Measurements from ENCODE around the gene CIITA. TPM values are rescaled to one million over a fixed set of nuclear protein-coding genes. Genes with fewer than 3 reads are reported as not detected.

CIITA gene
- total RNA-seq, 1 donor from 2014 or later = 4.5 TPM

DNA sequence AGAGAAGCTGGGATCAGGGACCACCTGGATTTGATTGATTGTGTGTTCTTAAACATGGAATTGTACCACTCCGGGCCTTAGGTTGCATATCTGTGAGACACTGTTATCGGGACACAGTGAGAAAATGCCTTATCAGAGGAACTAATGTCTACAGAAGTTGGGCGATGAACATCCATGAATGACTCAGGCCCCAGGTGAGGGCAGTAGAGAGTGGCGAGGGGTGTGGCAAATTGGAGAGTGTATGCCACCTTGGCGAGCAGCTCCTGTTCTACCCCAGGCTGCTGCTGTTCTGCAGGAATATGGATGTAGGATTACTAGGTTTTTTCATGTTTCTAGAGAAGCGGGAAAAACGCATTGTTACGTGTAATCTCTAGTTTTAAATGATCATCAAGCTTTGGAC is 106.2 kb downstream of the CIITA start:
- ATAC-seq = no peak

DNA sequence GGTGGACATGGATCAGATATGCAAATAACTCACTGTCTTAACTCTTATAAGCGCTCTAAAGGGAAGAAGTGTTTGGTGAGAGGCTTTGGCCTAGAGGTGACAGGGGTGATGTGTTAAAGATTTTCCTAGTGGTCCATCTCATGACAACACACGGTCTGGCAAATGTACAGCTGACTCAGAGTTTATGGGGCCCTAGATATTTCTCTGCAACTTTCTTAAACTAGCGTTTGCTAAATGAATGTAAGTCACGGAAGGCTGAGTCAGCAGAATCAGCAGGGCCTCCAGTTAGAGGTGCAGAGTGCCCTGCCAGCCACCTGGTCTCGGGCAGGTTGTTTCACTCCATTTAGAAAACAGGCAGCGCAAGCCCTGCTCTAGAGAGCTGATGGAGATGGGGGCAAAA is 107.5 kb downstream of the CIITA start:
- no peak for ATAC-seq

Other genes with a start within 250 kb of the CIITA start
- not detected for gene TEKT5, start 182.3 kb upstream of the CIITA start, total RNA-seq
- gene NUBP1, start 133.4 kb upstream of the CIITA start, total RNA-seq = 21.5 TPM
- not detected for gene TVP23A, start 58.4 kb upstream of the CIITA start, total RNA-seq
- gene DEXI, start 65.3 kb downstream of the CIITA start, total RNA-seq = 14.5 TPM
- 17.7 TPM for gene CLEC16A, start 67.4 kb downstream of the CIITA start, total RNA-seq

All from esophagus mucosa (tissue), 1 donor.